IMR-90 (cell line): ENCODE data around the gene CNFN. TPM values are rescaled to one million over a fixed set of nuclear protein-coding genes. Genes with fewer than 3 reads are reported as not detected.

Source experiments
- ATAC-seq: fragments of 200-7000 bp; cut with Tn5 transposase; 2 replicates; pipeline ENCODE4 v1.9.1; 2020; ENCODE audit warnings: low read depth, mild to moderate bottlenecking, moderate library complexity
- BruUV-seq: library from RNA; stranded (reverse); fragments of 400-500 nt; replicated peaks from 2 replicates; lab custom pipeline; 2021; lab: Mats Ljungman, UMichigan
- CTCF ChIA-PET: fragments of 300-600 bp; formaldehyde crosslinking; extraction: SDS; loops from one replicate; lab custom pipeline; 2021; ENCODE audit warnings: antibody characterized with exemption; lab: Yijun Ruan, JAX
- POLR2A ChIA-PET: fragments of 300-600 bp; sonication (Branson Sonifier 250); formaldehyde crosslinking; loops from one replicate; lab custom pipeline; 2022; ENCODE audit warnings: antibody characterized with exemption; ENCODE audit not compliant: unreplicated experiment; lab: Charles Lee
- DNase-seq: peaks from one replicate; pipeline ENCODE4 v3.0.0; 2013
- H2AFZ ChIP-seq: replicated peaks from 2 replicates; pipeline ENCODE3; 2013; ENCODE audit warnings: low read length, mild to moderate bottlenecking; ENCODE audit not compliant: poor library complexity
- H2AK5ac ChIP-seq: 2 replicates; pipeline ENCODE4 v1.6.1; 2013; ENCODE audit warnings: low read depth, low read length, inconsistent platforms
- H2AK9ac ChIP-seq: replicated peaks from 2 replicates; pipeline ENCODE3; 2013; ENCODE audit warnings: mild to moderate bottlenecking, low read depth, low read length, moderate library complexity; ENCODE audit not compliant: poor library complexity
- H2BK120ac ChIP-seq: 2 replicates; pipeline ENCODE4 v1.6.1; 2013; ENCODE audit warnings: low read depth, low read length, inconsistent platforms
- H2BK15ac ChIP-seq: 3 replicates; pipeline ENCODE4 v1.6.1; 2013; ENCODE audit warnings: low read depth, low read length, inconsistent platforms
- H2BK20ac ChIP-seq: 2 replicates; pipeline ENCODE4 v1.6.1; 2013; ENCODE audit warnings: low read depth, mild to moderate bottlenecking, inconsistent platforms, low read length, moderate library complexity
- H2BK5ac ChIP-seq: 2 replicates; pipeline ENCODE4 v1.6.1; 2013; ENCODE audit warnings: mild to moderate bottlenecking, low read depth, low read length, inconsistent platforms; ENCODE audit not compliant: poor library complexity, severe bottlenecking
- H3K14ac ChIP-seq: replicated peaks from 2 replicates; pipeline ENCODE4 v1.6.1; 2013; ENCODE audit warnings: low read depth, low read length, inconsistent platforms
- H3K18ac ChIP-seq: 2 replicates; pipeline ENCODE4 v1.6.1; 2013; ENCODE audit warnings: low read depth, low read length, control low read depth
- H3K23ac ChIP-seq: 2 replicates; pipeline ENCODE4 v1.6.1; 2013; ENCODE audit warnings: low read depth, low read length, inconsistent platforms
- H3K27ac ChIP-seq: 2 replicates; pipeline ENCODE4 v1.5.1; 2013; ENCODE audit warnings: mild to moderate bottlenecking, control low read depth, low read length; ENCODE audit not compliant: insufficient read depth
- H3K27me3 ChIP-seq: 2 replicates; pipeline ENCODE4 v1.6.1; 2013; ENCODE audit warnings: low read length; ENCODE audit not compliant: control insufficient read depth, insufficient read depth
- H3K36me3 ChIP-seq: 2 replicates; pipeline ENCODE4 v1.6.1; 2013; ENCODE audit warnings: low read length, mixed read lengths; ENCODE audit not compliant: control insufficient read depth, insufficient read depth
- H3K4ac ChIP-seq: 2 replicates; pipeline ENCODE4 v1.6.1; 2013; ENCODE audit warnings: low read depth, low read length, inconsistent platforms
- H3K4me1 ChIP-seq: 2 replicates; pipeline ENCODE4 v1.6.1; 2013; ENCODE audit warnings: low read length, mixed read lengths; ENCODE audit not compliant: control insufficient read depth, insufficient read depth
- H3K4me2 ChIP-seq: 2 replicates; pipeline ENCODE4 v1.6.1; 2013; ENCODE audit warnings: low read depth, mild to moderate bottlenecking, control low read depth, low read length, moderate library complexity
- H3K4me3 ChIP-seq: 2 replicates; pipeline ENCODE4 v1.5.1; 2013; ENCODE audit warnings: low read depth, mild to moderate bottlenecking, control low read depth, low read length, moderate library complexity; ENCODE audit not compliant: insufficient read depth
- H3K56ac ChIP-seq: 2 replicates; pipeline ENCODE4 v1.6.1; 2013; ENCODE audit warnings: low read length, inconsistent platforms; ENCODE audit not compliant: insufficient read depth; ENCODE audit errors: extremely low read depth
- H3K79me1 ChIP-seq, 2 experiments: 2 replicates each; pipeline ENCODE4 v1.6.1; 2013; ENCODE audit warnings: low read length in 2 of 2, inconsistent platforms in 1 of 2, low read depth in 1 of 2
- H3K9ac ChIP-seq: 2 replicates; pipeline ENCODE4 v1.6.1; 2013; ENCODE audit warnings: low read depth, low read length, control low read depth
- H3K9me1 ChIP-seq: 2 replicates; pipeline ENCODE4 v1.6.1; 2013; ENCODE audit warnings: low read length, inconsistent platforms; ENCODE audit not compliant: insufficient read depth
- H3K9me3 ChIP-seq: 2 replicates; pipeline ENCODE4 v1.6.1; 2013; ENCODE audit warnings: low read length; ENCODE audit not compliant: control insufficient read depth, insufficient read depth
- H4K20me1 ChIP-seq: 2 replicates; pipeline ENCODE4 v1.6.1; 2013; ENCODE audit warnings: low read length, inconsistent platforms; ENCODE audit not compliant: insufficient read depth
- H4K5ac ChIP-seq: 2 replicates; pipeline ENCODE4 v1.6.1; 2013; ENCODE audit warnings: mild to moderate bottlenecking, low read depth, low read length, control low read depth
- H4K8ac ChIP-seq, 2 experiments: 2 replicates each; pipeline ENCODE4 v1.6.1; 2013; ENCODE audit warnings: low read depth in 2 of 2, low read length in 2 of 2, control low read depth in 1 of 2, inconsistent platforms in 1 of 2
- H4K91ac ChIP-seq: 2 replicates; pipeline ENCODE4 v1.6.1; 2013; ENCODE audit warnings: low read depth, low read length, inconsistent platforms; ENCODE audit not compliant: insufficient read depth
- BHLHE40 ChIP-seq: fragments of 150-350 bp; IDR thresholded peaks from 2 replicates; pipeline ENCODE4 v1.6.1; 2016; ENCODE audit warnings: mild to moderate bottlenecking, low read depth, low read length
- CEBPB ChIP-seq: IDR thresholded peaks from 2 replicates; pipeline ENCODE4 v1.6.1; 2012; ENCODE audit warnings: low read depth, low read length, improper control_type of control experiment
- CHD1 ChIP-seq: IDR thresholded peaks from 2 replicates; pipeline ENCODE4 v1.6.1; 2012; ENCODE audit warnings: low read depth, low read length, improper control_type of control experiment
- CTCF ChIP-seq: conservative IDR thresholded peaks from 2 replicates; pipeline ENCODE4 v1.5.1; 2012; ENCODE audit warnings: mild to moderate bottlenecking, low read depth, low read length, improper control_type of control experiment
- ELK1 ChIP-seq: fragments of 150-350 bp; IDR thresholded peaks from 2 replicates; pipeline ENCODE4 v1.6.1; 2016; ENCODE audit warnings: low read depth, mild to moderate bottlenecking, low read length, moderate library complexity, borderline replicate concordance
- FOS ChIP-seq: fragments of 150-350 bp; IDR thresholded peaks from 2 replicates; pipeline ENCODE4 v1.6.1; 2016; ENCODE audit warnings: low read depth, low read length
- MAFK ChIP-seq: IDR thresholded peaks from 2 replicates; pipeline ENCODE4 v1.6.1; 2012; ENCODE audit warnings: low read depth, low read length, improper control_type of control experiment
- MAZ ChIP-seq: IDR thresholded peaks from 2 replicates; pipeline ENCODE4 v1.6.1; 2012; ENCODE audit warnings: low read depth, mild to moderate bottlenecking, low read length, improper control_type of control experiment, moderate library complexity, borderline replicate concordance
- MXI1 ChIP-seq: IDR thresholded peaks from 2 replicates; pipeline ENCODE4 v1.6.1; 2012; ENCODE audit warnings: low read depth, mild to moderate bottlenecking, low read length, moderate library complexity, borderline replicate concordance
- NFE2L2 ChIP-seq: fragments of 150-350 bp; IDR thresholded peaks from 2 replicates; pipeline ENCODE4 v1.6.1; 2016; ENCODE audit warnings: low read depth, mild to moderate bottlenecking, low read length
- POLR2A ChIP-seq: IDR thresholded peaks from 2 replicates; pipeline ENCODE4 v1.6.1; 2012; ENCODE audit warnings: mild to moderate bottlenecking, low read depth, low read length
- RAD21 ChIP-seq: IDR thresholded peaks from 2 replicates; pipeline ENCODE4 v1.6.1; 2012; ENCODE audit warnings: low read length, improper control_type of control experiment
- RCOR1 ChIP-seq: IDR thresholded peaks from 2 replicates; pipeline ENCODE4 v1.6.1; 2012; ENCODE audit warnings: mild to moderate bottlenecking, low read length, improper control_type of control experiment; ENCODE audit not compliant: insufficient replicate concordance
- RFX5 ChIP-seq: IDR thresholded peaks from 2 replicates; pipeline ENCODE4 v1.8.0; 2012; ENCODE audit warnings: low read depth, mild to moderate bottlenecking, low read length, moderate library complexity
- SMC3 ChIP-seq: fragments of 150-350 bp; IDR thresholded peaks from 2 replicates; pipeline ENCODE4 v1.6.1; 2016; ENCODE audit warnings: low read depth, mild to moderate bottlenecking, antibody characterized with exemption, low read length, moderate library complexity
- USF2 ChIP-seq: fragments of 150-350 bp; IDR thresholded peaks from 2 replicates; pipeline ENCODE4 v1.6.1; 2017; ENCODE audit warnings: mild to moderate bottlenecking, antibody characterized with exemption, low read length, low read depth
- WGBS, 2 experiments: methylation state at CpG; one replicate each; pipeline versions ENCODE4 v1.1.5 to v1.1.7; 2013; ENCODE audit warnings: missing lambda C conversion rate in 2 of 2; ENCODE audit not compliant: insufficient read length in 1 of 2; ENCODE audit errors: extremely low coverage in 2 of 2; 5-methylcytosine and 5-hydroxymethylcytosine counted together
- dilution Hi-C: fragments of 300-500 bp; cut with HindIII; formaldehyde crosslinking; loops from one replicate; pipeline ENCODE4 v1.14.3; 2018; ENCODE audit warnings: low sequenced_read_pairs; ENCODE audit not compliant: unreplicated experiment
- in situ Hi-C: fragments of 300-500 bp; cut with MboI; formaldehyde crosslinking; loops from 3 replicates; pipeline ENCODE4 v1.14.3; 2019; ENCODE audit warnings: low sequenced_read_pairs, inconsistent platforms, mixed read lengths
- intact Hi-C: fragments of 100-400 bp; cut with micrococcal nuclease; formaldehyde crosslinking; loops from 2 replicates; pipeline ENCODE4 v1.10.0; 2022
- polyA plus RNA-seq, 3 experiments: library from polyadenylated mRNA; depleted of rRNA; stranded (reverse); fragments of >200 nt; gene quantifications; 2 replicates each; pipeline ENCODE4 v1.2.3, GENCODE V29; 2012; ENCODE audit warnings: low replicate concordance in 1 of 3
- total RNA-seq: library from RNA; depleted of rRNA; stranded (reverse); fragments of >200 nt; gene quantifications from 2 replicates; pipeline ENCODE4 v1.2.3, GENCODE V29; 2012

The CNFN gene
- total and polyA plus RNA-seq, 2 of the 4 experiments (the other 2 are of a cell fraction) = 1.2 TPM; not detected in 1

GRCh38 chr19:42362891-42363440, 27.1 kb downstream of the CNFN start:
- BruUV-seq = no TSS peak
- in situ Hi-C loops (no loop called here), dilution Hi-C loops (no loop called here), intact Hi-C loops (no loop called here)
- CTCF ChIA-PET = no interaction called here
- Histone ChIP-seq H4K20me1 (peaks cover 3% of the 10 kb centered on the region; the same call in 1 of the 2 replicates), H2BK20ac (no peak overlapping the region), H2BK5ac (no peak overlapping the region), H3K9me3 (peaks cover 2% of the 10 kb centered on the region; the same call in 1 of the 2 replicates), H3K79me1 (no peaks in the 10 kb centered on the region), H3K27ac (no peak overlapping the region), H3K18ac (no peak overlapping the region), H3K56ac (no peak overlapping the region), H3K9ac (no peak overlapping the region), H3K23ac (no peak overlapping the region), H3K4me2 (no peak overlapping the region), H2AFZ (no peak overlapping the region), H3K9me1 (peaks cover 4% of the 10 kb centered on the region), H2AK5ac (no peak overlapping the region), H3K14ac (no peak overlapping the region), H3K36me3 (peaks cover 24% of the 10 kb centered on the region), H4K8ac (no peak overlapping the region), H2BK15ac (no peak overlapping the region), H2BK120ac (no peak overlapping the region), H4K5ac (no peak overlapping the region), H2AK9ac (no peak overlapping the region), H3K4ac (no peak overlapping the region), H3K4me3 (no peak overlapping the region), H4K91ac (no peak overlapping the region), H3K4me1 (peaks cover 2% of the 10 kb centered on the region; the same call in 1 of the 2 replicates), H3K27me3 (no peaks in the 10 kb centered on the region)
- WGBS, 2 experiments = 89% methylated on average over 3 of the region's 13 CpGs; no CpG with 5 or more reads in 1 of the 2 experiments
- DNase-seq (no peak), ATAC-seq (no peak)
- TF ChIP-seq MAFK = no peak
- TF ChIP-seq BHLHE40 = no peak
- TF ChIP-seq MAZ = no peak
- no peak for TF ChIP-seq CEBPB
- TF ChIP-seq CHD1 = no peak
- TF ChIP-seq RAD21 = no peak
- no peak for TF ChIP-seq RFX5
- TF ChIP-seq NFE2L2 = no peak
- no peak for TF ChIP-seq POLR2A
- TF ChIP-seq SMC3 = no peak
- no peak for TF ChIP-seq RCOR1
- TF ChIP-seq MXI1 = no peak
- no peak for TF ChIP-seq ELK1
- TF ChIP-seq FOS = no peak
- no peak for TF ChIP-seq USF2
- no peak for TF ChIP-seq CTCF
- POLR2A ChIA-PET = no interaction called here
